HG02885 (cell line): ENCODE data around the gene HMX3.

Source experiments
- ATAC-seq: cut with Tn5 transposase; IDR thresholded peaks from one replicate; pipeline ENCODE4 v1.9.1; 2021; ENCODE audit warnings: mild to moderate bottlenecking; ENCODE audit not compliant: unreplicated experiment, poor library complexity

Gene HMX3

GRCh38 chr10:123133541-123134342, 2.0 kb upstream of the HMX3 start:
- ATAC-seq = no peak

DNA sequence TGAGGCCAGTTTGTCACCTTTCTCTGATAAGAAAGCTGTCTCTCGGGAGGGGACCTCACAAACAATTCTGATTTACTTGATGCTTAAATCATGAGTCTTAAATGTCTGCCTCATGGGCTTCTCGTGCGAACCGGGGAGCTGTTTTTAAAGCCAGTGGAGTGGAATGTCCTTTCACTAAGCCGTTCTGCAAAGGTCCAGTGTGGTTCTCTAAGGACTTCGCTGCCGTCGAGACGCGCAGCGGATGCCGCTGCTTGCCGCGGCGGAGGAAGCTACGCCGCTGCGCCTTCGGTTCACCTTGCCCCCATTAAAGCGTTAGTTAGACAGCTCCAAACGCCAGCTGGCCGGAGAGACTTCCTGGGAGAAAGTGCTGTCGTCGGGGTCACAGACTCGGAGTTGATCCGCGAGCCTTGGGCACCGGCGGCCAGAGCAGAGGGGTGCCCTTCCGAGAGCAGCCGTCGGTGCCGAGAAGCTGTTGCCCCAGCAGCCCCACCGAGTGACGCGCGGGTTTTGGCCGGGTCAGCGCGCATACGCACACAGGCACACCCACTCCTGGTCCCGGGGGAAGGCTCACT, 1.3 kb upstream of the HMX3 start:
- ATAC-seq = no peak

DNA sequence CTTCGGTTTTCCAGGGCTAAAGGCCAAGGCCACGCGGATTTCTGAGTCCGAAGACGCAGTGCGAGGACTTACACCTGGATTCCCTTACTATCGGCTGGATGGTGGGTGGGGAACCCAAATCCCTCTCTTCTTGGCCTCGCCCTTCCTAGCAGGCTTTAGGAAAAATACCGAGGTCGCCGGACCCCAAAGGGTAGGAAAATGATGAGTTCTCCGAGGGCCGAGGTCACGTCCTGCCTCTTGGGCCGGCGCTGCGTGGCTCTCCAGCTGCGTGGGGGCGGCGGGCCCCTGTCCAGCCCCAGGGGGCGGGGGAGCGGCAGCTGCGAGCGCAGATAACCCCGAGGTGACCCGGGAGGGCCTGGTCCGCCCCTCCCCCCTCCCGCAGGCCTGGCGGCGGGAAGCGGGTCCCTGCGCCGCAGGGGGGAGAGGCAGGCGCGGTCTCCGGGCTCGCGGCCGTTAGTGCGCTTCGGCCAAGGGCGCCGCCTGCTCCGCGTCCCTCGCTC, 805 bp upstream of the HMX3 start:
- ATAC-seq = peak; percentile 6

DNA sequence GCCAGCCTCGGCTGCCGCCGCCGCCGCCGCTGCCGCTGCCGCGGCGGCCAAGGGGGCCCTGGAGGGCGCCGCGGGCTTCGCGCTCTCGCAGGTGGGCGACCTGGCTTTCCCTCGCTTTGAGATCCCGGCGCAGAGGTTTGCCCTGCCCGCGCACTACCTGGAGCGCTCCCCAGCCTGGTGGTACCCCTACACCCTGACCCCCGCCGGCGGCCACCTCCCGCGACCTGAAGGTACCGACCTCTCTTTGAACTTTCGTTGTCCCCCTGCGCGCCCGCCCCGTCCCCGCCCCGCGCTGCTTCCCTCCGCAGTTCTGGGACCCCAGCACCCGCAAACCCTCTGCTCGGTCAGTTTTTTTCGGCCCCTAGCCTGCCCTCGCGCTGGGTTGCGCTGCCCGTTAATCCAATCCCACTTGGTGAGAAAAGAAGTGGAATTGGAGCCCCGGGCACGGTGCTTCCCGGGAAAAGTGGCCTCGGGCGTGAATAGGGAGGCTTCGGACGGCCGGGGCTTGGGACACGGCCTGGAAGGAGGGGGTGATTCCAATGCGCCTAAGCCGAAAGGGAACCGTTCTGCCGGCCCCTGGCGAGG, 543 bp downstream of the HMX3 start:
- no peak for ATAC-seq

GRCh38 chr10:123136806-123137642, 1.3 kb downstream of the HMX3 start:
- no peak for ATAC-seq

- ATAC-seq = no peak
These were observed 3.4 kb downstream of the HMX3 start for GRCh38 chr10:123139165-123139520.

DNA sequence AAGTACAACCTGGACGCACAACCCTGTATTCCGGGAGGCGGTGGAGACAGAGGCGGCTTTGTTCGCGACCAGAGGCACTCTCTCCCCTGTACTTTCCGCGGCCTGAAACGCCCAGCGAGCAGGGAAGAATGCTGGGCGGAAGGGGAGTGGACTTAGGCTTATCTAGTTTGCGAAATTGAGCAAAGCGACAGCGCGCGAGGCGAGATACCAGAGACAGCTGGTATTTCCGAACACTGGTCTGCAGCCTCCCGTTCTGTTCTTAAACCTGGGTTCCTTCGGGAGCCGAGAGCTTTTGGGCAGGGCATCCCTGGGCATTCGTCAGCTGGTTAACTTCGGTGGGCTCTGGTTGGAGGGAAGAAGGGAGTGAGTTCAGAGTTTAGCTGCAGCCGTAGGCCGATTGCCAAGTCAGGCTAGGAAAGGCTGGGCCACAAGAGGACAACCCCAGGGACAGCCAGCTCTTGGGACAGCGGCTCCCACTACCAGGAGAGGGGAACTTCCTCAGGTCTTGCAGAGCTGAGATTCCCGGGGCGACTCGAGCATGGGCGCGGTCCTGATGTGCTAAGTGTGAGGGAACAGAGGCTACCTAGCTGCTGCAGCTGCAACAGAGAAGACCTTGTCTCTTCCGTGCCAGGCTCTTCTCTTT, 3.9 kb downstream of the HMX3 start:
- ATAC-seq = no peak

- no peak for ATAC-seq
These were observed 4.6 kb downstream of the HMX3 start for GRCh38 chr10:123140164-123140982.

DNA sequence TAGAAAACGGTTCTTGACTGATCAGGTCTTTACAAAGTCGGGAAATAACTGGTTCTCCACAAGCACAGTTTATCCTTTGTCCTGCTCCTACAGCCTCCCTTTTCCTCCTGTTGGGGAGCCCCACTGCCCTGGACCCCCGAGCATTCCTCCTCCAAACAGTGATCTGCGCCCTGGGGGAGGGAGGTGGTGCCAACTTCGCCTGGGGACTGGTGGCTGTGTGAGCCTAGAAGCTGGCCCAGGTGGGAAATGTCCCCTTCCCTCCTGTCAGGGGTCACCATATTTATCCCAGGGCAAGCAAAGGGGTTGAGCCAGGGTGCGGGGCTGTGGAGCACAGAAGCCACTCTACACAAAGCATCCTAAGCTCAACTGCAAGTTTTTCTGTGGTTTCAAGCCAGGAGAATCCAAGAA, 5.2 kb downstream of the HMX3 start:
- no peak for ATAC-seq

GRCh38 chr10:123141791-123142700, 6.3 kb downstream of the HMX3 start:
- no peak for ATAC-seq

DNA sequence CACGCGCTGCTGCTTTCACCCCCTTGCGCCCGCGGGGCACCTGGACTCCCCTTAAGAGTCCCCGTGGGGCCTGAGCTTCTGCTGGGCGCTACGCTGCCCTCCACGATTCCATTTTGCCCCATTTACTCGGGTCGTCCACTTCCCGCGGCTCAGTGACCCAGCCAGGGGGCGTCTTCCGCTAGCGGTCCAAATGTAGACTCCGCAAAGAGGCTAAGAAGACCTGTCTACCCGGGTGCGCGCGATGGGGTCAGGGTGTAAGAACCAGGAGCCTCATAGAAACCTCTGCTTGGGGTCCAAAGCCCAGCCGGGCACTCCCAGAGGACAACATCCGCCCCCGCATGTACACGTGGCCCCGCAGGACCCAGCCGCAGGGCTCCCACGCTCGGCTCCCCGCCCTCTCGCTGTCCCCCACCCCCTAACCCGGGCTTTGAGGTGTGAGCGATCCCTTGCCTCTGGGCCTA, 7.0 kb downstream of the HMX3 start:
- ATAC-seq = no peak

DNA sequence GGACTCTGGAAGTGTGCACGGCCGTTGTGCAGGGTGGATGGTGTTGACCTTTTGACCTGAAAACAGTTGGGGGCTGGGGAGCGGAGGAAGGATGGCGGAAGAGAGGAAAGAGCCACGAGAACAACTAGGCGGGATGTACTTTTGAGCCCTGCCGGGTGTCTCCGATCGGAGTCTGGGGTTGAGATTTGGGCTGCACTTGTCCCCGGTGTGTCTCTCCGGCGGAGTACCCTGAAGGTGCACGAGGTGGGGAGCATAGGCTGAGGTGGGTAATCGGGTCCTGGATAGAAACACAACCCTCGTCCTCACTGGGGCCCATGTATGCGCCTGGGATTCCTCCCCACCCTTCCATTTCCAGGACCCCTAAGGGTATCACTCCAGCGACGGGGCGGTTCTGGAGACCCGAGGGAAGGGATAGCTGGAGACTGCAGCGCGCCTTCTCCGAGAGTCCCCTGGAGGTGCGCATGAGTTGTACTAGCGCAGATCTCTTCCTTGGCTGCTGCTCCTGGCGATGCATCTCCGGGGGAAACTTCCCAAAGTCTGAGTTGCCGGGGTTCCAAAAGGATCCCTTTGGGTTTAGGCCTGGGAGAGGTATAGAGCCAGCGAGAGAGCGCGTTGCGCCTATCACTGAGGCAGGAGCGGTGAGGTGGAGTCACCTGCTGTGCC, 7.5 kb downstream of the HMX3 start:
- ATAC-seq = no peak

- no peak for ATAC-seq
These were observed 8.0 kb downstream of the HMX3 start for GRCh38 chr10:123143825-123144168.

GRCh38 chr10:123144697-123145541, 9.1 kb downstream of the HMX3 start:
- no peak for ATAC-seq

- no peak for ATAC-seq
These were observed 9.8 kb downstream of the HMX3 start for GRCh38 chr10:123145542-123146012.

GRCh38 chr10:123146013-123146893, 10.5 kb downstream of the HMX3 start:
- ATAC-seq = no peak
